ENCODE results near the gene S100G.

S100G gene

DNA sequence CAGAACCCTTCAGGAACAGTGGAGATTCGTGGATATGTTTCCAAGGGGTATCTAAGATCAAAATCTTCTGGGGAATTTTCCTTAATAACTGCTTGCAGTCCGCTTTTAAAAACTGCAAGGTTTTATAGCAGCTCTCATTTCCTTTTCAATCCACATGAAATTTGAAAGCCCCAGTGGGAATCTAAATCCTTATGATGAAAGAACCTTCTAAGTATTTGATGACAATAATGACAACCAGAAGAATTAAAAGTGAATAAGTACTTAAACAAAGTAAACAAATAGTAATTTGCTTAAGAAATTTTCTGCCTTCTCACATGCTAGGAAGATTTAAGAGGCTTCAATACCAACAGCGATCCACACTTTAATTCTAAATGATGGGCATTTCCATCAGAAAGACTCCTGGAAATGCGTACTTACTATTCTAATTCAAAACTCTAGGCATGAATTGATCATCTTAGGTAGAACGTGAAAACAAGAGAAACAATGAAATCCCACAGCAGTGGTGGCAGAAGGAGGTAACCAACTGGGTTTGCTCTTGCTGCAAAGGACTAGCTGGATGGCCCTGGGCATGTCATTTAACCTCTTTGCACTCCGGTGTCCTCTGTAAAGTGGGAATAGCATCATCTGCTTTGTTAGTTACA is 37.6 kb upstream of the S100G start:
- Histone ChIP-seq H3K9me3 (ENCODE audit: insufficient read depth, low read depth, low read length) (no peaks in the 10 kb centered on the region), H4K8ac (ENCODE audit: low read depth, low read length) (no peak overlapping the region)

DNA sequence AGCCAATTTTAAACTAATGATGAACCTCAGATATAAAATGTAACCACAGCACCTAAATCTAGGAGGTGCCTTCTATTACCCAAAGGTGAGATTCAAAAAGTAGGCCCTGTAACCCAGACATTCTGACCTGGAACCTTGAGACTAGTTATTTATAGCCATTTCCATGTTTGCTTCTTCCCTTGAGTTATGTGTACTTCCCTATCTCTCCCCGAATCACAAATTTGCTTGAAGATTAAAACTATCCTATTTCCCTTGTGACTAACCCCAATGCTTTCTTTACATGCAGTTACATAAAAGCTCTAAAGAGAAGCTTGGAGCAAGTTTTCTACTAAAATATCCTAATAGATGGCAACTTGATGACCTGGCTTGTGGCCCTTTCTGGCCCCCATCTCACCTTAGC is 32.6 kb upstream of the S100G start:
- Histone ChIP-seq H3K4me2 (ENCODE audit: low read length) (no peak overlapping the region), H3K4me3 (ENCODE audit: low read depth, low read length) (no peak overlapping the region), H4K12ac (ENCODE audit: low read depth, low read length) (no peak overlapping the region), H2AK5ac (ENCODE audit: low read length) (no peak overlapping the region), H2BK120ac (ENCODE audit: insufficient read depth, low read length, poor library complexity) (no peak overlapping the region), H3K4ac (ENCODE audit: low read depth, low read length) (no peak overlapping the region), H2BK12ac (ENCODE audit: low read length) (no peak overlapping the region), H3K18ac (ENCODE audit: low read length) (no peak overlapping the region), H3K79me2 (ENCODE audit: control insufficient read depth, insufficient read depth, low read length, poor library complexity) (no peaks in the 10 kb centered on the region), H3K27me3 (ENCODE audit: insufficient read depth, low read length) (no peaks in the 10 kb centered on the region), H3K27ac (ENCODE audit: low read depth, low read length) (no peak overlapping the region), H4K8ac (ENCODE audit: low read depth, low read length) (no peak overlapping the region), H3K9me3 (ENCODE audit: insufficient read depth, low read depth, low read length) (no peaks in the 10 kb centered on the region), H3K36me3 (ENCODE audit: control insufficient read depth in 1 of 2, insufficient read depth in 2 of 2, low read length in 2 of 2) (peaks cover 10 to 11% of the 10 kb centered on the region in 2 experiments), H3K9ac (ENCODE audit: low read length) (no peak overlapping the region), H3K14ac (ENCODE audit: low read length) (no peak overlapping the region), H3K79me1 (ENCODE audit: low read length) (no peaks in the 10 kb centered on the region), H2AFZ (ENCODE audit: insufficient read depth, low read length, poor library complexity) (no peak overlapping the region), H3K23ac (ENCODE audit: low read length) (no peak overlapping the region), H3K4me1 (ENCODE audit: control insufficient read depth in 1 of 2, insufficient read depth in 2 of 2, low read length in 2 of 2) (no peaks in the 10 kb centered on the region), H2BK5ac (ENCODE audit: low read depth, low read length, poor library complexity) (no peak overlapping the region), H4K91ac (ENCODE audit: low read depth, low read length) (no peak overlapping the region)
- DNase-seq: no peak
- WGBS (ENCODE audit: extremely low coverage, insufficient coverage, insufficient read length): no CpG with 5 or more reads among the region's 1 CpG

More for the DNA sequence above, 37.6 kb upstream of the S100G start:
- peaks cover 7% of the 10 kb centered on the region in 2 experiments for H3K36me3 ChIP-seq (ENCODE audit: control insufficient read depth in 1 of 2, insufficient read depth in 2 of 2, low read length in 2 of 2)
- no peaks in the 10 kb centered on the region for H3K27me3 ChIP-seq (ENCODE audit: insufficient read depth, low read length)
- H3K14ac ChIP-seq (ENCODE audit: low read length): no peak overlapping the region
- H3K4me1 ChIP-seq (ENCODE audit: control insufficient read depth in 1 of 2, insufficient read depth in 2 of 2, low read length in 2 of 2): no peaks in the 10 kb centered on the region
- H3K9ac ChIP-seq (ENCODE audit: low read length): no peak overlapping the region
- WGBS (ENCODE audit: extremely low coverage, insufficient coverage, insufficient read length): no CpG with 5 or more reads among the region's 6 CpGs
- H3K79me2 ChIP-seq (ENCODE audit: control insufficient read depth, insufficient read depth, low read length, poor library complexity): no peaks in the 10 kb centered on the region
- H2BK120ac ChIP-seq (ENCODE audit: insufficient read depth, low read length, poor library complexity): no peak overlapping the region
- H3K23ac ChIP-seq (ENCODE audit: low read length): no peak overlapping the region
- no peak overlapping the region for H4K91ac ChIP-seq (ENCODE audit: low read depth, low read length)
- H3K27ac ChIP-seq (ENCODE audit: low read depth, low read length): no peak overlapping the region
- no peak overlapping the region for H2BK12ac ChIP-seq (ENCODE audit: low read length)
- no peak overlapping the region for H2BK5ac ChIP-seq (ENCODE audit: low read depth, low read length, poor library complexity)
- no peaks in the 10 kb centered on the region for H3K79me1 ChIP-seq (ENCODE audit: low read length)
- H3K4me3 ChIP-seq (ENCODE audit: low read depth, low read length): no peak overlapping the region
- no peak overlapping the region for H3K18ac ChIP-seq (ENCODE audit: low read length)
- H2AK5ac ChIP-seq (ENCODE audit: low read length): no peak overlapping the region
- H4K12ac ChIP-seq (ENCODE audit: low read depth, low read length): no peak overlapping the region
- no peak overlapping the region for H2AFZ ChIP-seq (ENCODE audit: insufficient read depth, low read length, poor library complexity)
- H3K4me2 ChIP-seq (ENCODE audit: low read length): no peak overlapping the region
- H3K4ac ChIP-seq (ENCODE audit: low read depth, low read length): no peak overlapping the region
- DNase-seq: no peak

DNA sequence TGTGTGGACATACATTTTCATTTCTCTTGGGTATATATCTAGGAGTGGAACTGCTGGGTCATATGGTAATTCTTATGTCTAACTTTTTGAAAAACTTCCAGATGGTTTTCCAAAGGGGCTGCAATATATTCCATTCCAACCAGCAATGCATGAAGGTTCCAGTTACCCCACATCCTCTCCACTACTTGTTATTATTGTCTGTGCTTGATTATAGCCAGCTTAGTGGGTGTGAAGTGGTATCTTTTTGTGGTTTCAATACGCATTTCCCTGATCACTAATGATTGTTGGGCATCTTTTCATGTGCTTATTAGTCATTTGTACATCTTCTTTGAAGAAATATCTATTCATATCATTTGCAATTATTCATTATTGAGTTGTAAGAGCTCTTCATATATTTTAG is 31.5 kb upstream of the S100G start:
- no peaks in the 10 kb centered on the region for H3K79me2 ChIP-seq (ENCODE audit: control insufficient read depth, insufficient read depth, low read length, poor library complexity)
- H3K4me1 ChIP-seq (ENCODE audit: control insufficient read depth in 1 of 2, insufficient read depth in 2 of 2, low read length in 2 of 2): no peaks in the 10 kb centered on the region
- H3K9ac ChIP-seq (ENCODE audit: low read length): no peak overlapping the region
- DNase-seq: no peak
- H2AFZ ChIP-seq (ENCODE audit: insufficient read depth, low read length, poor library complexity): no peak overlapping the region
- no peak overlapping the region for H3K4me2 ChIP-seq (ENCODE audit: low read length)
- no peak overlapping the region for H4K12ac ChIP-seq (ENCODE audit: low read depth, low read length)
- no peak overlapping the region for H4K91ac ChIP-seq (ENCODE audit: low read depth, low read length)
- H3K4me3 ChIP-seq (ENCODE audit: low read depth, low read length): no peak overlapping the region
- H3K27ac ChIP-seq (ENCODE audit: low read depth, low read length): no peak overlapping the region
- H3K9me3 ChIP-seq (ENCODE audit: insufficient read depth, low read depth, low read length): no peaks in the 10 kb centered on the region
- H3K14ac ChIP-seq (ENCODE audit: low read length): no peak overlapping the region
- no peak overlapping the region for H3K4ac ChIP-seq (ENCODE audit: low read depth, low read length)
- no peak overlapping the region for H3K23ac ChIP-seq (ENCODE audit: low read length)
- H4K8ac ChIP-seq (ENCODE audit: low read depth, low read length): no peak overlapping the region
- H3K36me3 ChIP-seq (ENCODE audit: control insufficient read depth in 1 of 2, insufficient read depth in 2 of 2, low read length in 2 of 2): peaks cover 10 to 11% of the 10 kb centered on the region in 2 experiments
- no peak overlapping the region for H2BK12ac ChIP-seq (ENCODE audit: low read length)
- H3K27me3 ChIP-seq (ENCODE audit: insufficient read depth, low read length): no peaks in the 10 kb centered on the region
- no CpG with 5 or more reads among the region's 1 CpG for WGBS (ENCODE audit: extremely low coverage, insufficient coverage, insufficient read length)
- H2AK5ac ChIP-seq (ENCODE audit: low read length): no peak overlapping the region
- no peak overlapping the region for H3K18ac ChIP-seq (ENCODE audit: low read length)
- no peak overlapping the region for H2BK120ac ChIP-seq (ENCODE audit: insufficient read depth, low read length, poor library complexity)
- no peak overlapping the region for H2BK5ac ChIP-seq (ENCODE audit: low read depth, low read length, poor library complexity)
- no peaks in the 10 kb centered on the region for H3K79me1 ChIP-seq (ENCODE audit: low read length)

GRCh38 chrX:16619024-16619423 is 30.9 kb upstream of the S100G start:
- H3K27ac ChIP-seq (ENCODE audit: low read depth, low read length): no peak overlapping the region
- H3K4me1 ChIP-seq (ENCODE audit: control insufficient read depth in 1 of 2, insufficient read depth in 2 of 2, low read length in 2 of 2): no peaks in the 10 kb centered on the region
- no peak overlapping the region for H3K23ac ChIP-seq (ENCODE audit: low read length)
- H2BK5ac ChIP-seq (ENCODE audit: low read depth, low read length, poor library complexity): no peak overlapping the region
- DNase-seq: no peak
- H3K9me3 ChIP-seq (ENCODE audit: insufficient read depth, low read depth, low read length): no peaks in the 10 kb centered on the region
- H2BK12ac ChIP-seq (ENCODE audit: low read length): no peak overlapping the region
- H3K18ac ChIP-seq (ENCODE audit: low read length): no peak overlapping the region
- no peak overlapping the region for H3K4me3 ChIP-seq (ENCODE audit: low read depth, low read length)
- no peak overlapping the region for H4K12ac ChIP-seq (ENCODE audit: low read depth, low read length)
- H3K79me1 ChIP-seq (ENCODE audit: low read length): no peaks in the 10 kb centered on the region
- H3K79me2 ChIP-seq (ENCODE audit: control insufficient read depth, insufficient read depth, low read length, poor library complexity): no peaks in the 10 kb centered on the region
- no peak overlapping the region for H2BK120ac ChIP-seq (ENCODE audit: insufficient read depth, low read length, poor library complexity)
- H4K8ac ChIP-seq (ENCODE audit: low read depth, low read length): no peak overlapping the region
- no peak overlapping the region for H2AK5ac ChIP-seq (ENCODE audit: low read length)
- H3K4ac ChIP-seq (ENCODE audit: low read depth, low read length): no peak overlapping the region
- no peak overlapping the region for H2AFZ ChIP-seq (ENCODE audit: insufficient read depth, low read length, poor library complexity)
- no peak overlapping the region for H3K14ac ChIP-seq (ENCODE audit: low read length)
- no peak overlapping the region for H4K91ac ChIP-seq (ENCODE audit: low read depth, low read length)
- no peak overlapping the region for H3K9ac ChIP-seq (ENCODE audit: low read length)
- WGBS (ENCODE audit: extremely low coverage, insufficient coverage, insufficient read length): no CpG with 5 or more reads among the region's 2 CpGs
- H3K36me3 ChIP-seq (ENCODE audit: control insufficient read depth in 1 of 2, insufficient read depth in 2 of 2, low read length in 2 of 2): peaks cover 8% of the 10 kb centered on the region in 2 experiments
- no peak overlapping the region for H3K4me2 ChIP-seq (ENCODE audit: low read length)
- H3K27me3 ChIP-seq (ENCODE audit: insufficient read depth, low read length): no peaks in the 10 kb centered on the region
